Smooth muscle cell (in vitro differentiated cells): ENCODE results near the gene PKM. TPM values are rescaled to one million over a fixed set of nuclear protein-coding genes. Genes with fewer than 3 reads are reported as not detected.

Source experiments
- DNase-seq: peaks from one replicate; lab custom pipeline; 2025; ENCODE audit not compliant: unreplicated experiment; lab: John Stamatoyannopoulos, UW
- H2AFZ ChIP-seq: fragments of 200-600 bp; sonication (generic); 2 replicates; pipeline ENCODE4 v1.6.0; 2016; ENCODE audit warnings: antibody characterized with exemption, low read depth, mild to moderate bottlenecking
- H3F3A ChIP-seq: fragments of 200-600 bp; sonication (generic); 2 replicates; pipeline ENCODE4 v1.6.0; 2017; ENCODE audit warnings: antibody characterized with exemption, low read depth
- H3K27ac ChIP-seq: fragments of 200-600 bp; sonication (generic); 2 replicates; pipeline ENCODE4 v1.5.1; 2016; ENCODE audit warnings: low read depth, mild to moderate bottlenecking
- H3K27me3 ChIP-seq: fragments of 200-600 bp; sonication (generic); 2 replicates; pipeline ENCODE4 v1.6.1; 2016; ENCODE audit warnings: low read depth, mild to moderate bottlenecking
- H3K36me3 ChIP-seq: fragments of 200-600 bp; sonication (generic); 2 replicates; pipeline ENCODE4 v1.5.1; 2016; ENCODE audit warnings: low read depth
- H3K4me1 ChIP-seq: fragments of 200-600 bp; sonication (generic); 2 replicates; pipeline ENCODE4 v1.5.1; 2016; ENCODE audit warnings: low read depth
- H3K4me2 ChIP-seq: fragments of 200-600 bp; sonication (generic); 2 replicates; pipeline ENCODE4 v1.6.0; 2016; ENCODE audit warnings: mild to moderate bottlenecking
- H3K4me3 ChIP-seq: fragments of 200-600 bp; sonication (generic); 2 replicates; pipeline ENCODE4 v1.5.1; 2016; ENCODE audit warnings: mild to moderate bottlenecking
- H3K79me2 ChIP-seq: fragments of 200-600 bp; sonication (generic); 2 replicates; pipeline ENCODE4 v1.6.0; 2016; ENCODE audit warnings: low read depth, mild to moderate bottlenecking
- H3K9ac ChIP-seq: fragments of 200-600 bp; sonication (generic); 2 replicates; pipeline ENCODE4 v1.6.0; 2016; ENCODE audit warnings: low read depth
- H3K9me3 ChIP-seq: fragments of 200-600 bp; sonication (generic); replicated peaks from 2 replicates; pipeline ENCODE4 v1.5.1; 2016; ENCODE audit warnings: low read depth
- H4K20me1 ChIP-seq: fragments of 200-600 bp; sonication (generic); 2 replicates; pipeline ENCODE4 v1.6.0; 2016; ENCODE audit warnings: low read depth
- CTCF ChIP-seq: fragments of 200-600 bp; sonication (generic); IDR thresholded peaks from 2 replicates; pipeline ENCODE4 v1.5.1; 2017; ENCODE audit warnings: borderline replicate concordance, mild to moderate bottlenecking, antibody characterized with exemption; ENCODE audit not compliant: insufficient read depth, poor library complexity, severe bottlenecking
- WGBS: methylation state at CpG from one replicate; pipeline ENCODE4 v1.1.7; 2016; ENCODE audit warnings: low lambda C conversion rate; 5-methylcytosine and 5-hydroxymethylcytosine counted together
- polyA plus RNA-seq: library from polyadenylated mRNA; unstranded; fragments of >200 nt; fragmentation: Nextera tagmentation; extraction: Ambion mirVana; gene quantifications from 2 replicates; pipeline ENCODE4 v1.2.1, GENCODE V29; 2016
- total RNA-seq: library from RNA; depleted of rRNA; stranded (reverse); fragments of >200 nt; gene quantifications from 2 replicates; pipeline ENCODE4 v1.2.3, GENCODE V29; 2014

The PKM gene
- total and polyA plus RNA-seq, 2 experiments from 2014 or later = 1,125 to 1,598 TPM

- Histone ChIP-seq H2AFZ (no peak overlapping the region), H3K27me3 (no peaks in the 10 kb centered on the region), H3K4me1 (no peaks in the 10 kb centered on the region), H3K27ac (no peak overlapping the region), H3K79me2 (no peaks in the 10 kb centered on the region), H3K9ac (no peak overlapping the region), H3K9me3 (no peaks in the 10 kb centered on the region), H3K4me2 (no peak overlapping the region), H3K36me3 (peaks cover 37% of the 10 kb centered on the region), H4K20me1 (no peaks in the 10 kb centered on the region), H3K4me3 (no peak overlapping the region), H3F3A (no peaks in the 10 kb centered on the region)
- no peak for DNase-seq
- TF ChIP-seq CTCF = no peak
- 94% methylated on average over 3 of the region's 3 CpGs for WGBS
Measured at GRCh38 chr15:72249142-72249810, 18.3 kb upstream of the PKM start.

GRCh38 chr15:72248514-72248913 lies 17.5 kb upstream of the PKM start:
- no peak overlapping the region for H2AFZ ChIP-seq
- no peak for DNase-seq
- H3K36me3 ChIP-seq = peaks cover 29% of the 10 kb centered on the region
- no peak overlapping the region for H3K9ac ChIP-seq
- no peak overlapping the region for H3K27ac ChIP-seq
- no peaks in the 10 kb centered on the region for H4K20me1 ChIP-seq
- H3K4me3 ChIP-seq = no peak overlapping the region
- no peaks in the 10 kb centered on the region for H3K27me3 ChIP-seq
- H3K79me2 ChIP-seq = no peaks in the 10 kb centered on the region
- peaks cover 2% of the 10 kb centered on the region for H3K4me1 ChIP-seq
- 100% methylated on average over 1 of the region's 1 CpG for WGBS
- H3K4me2 ChIP-seq = no peak overlapping the region
- TF ChIP-seq CTCF = no peak
- H3K9me3 ChIP-seq = no peaks in the 10 kb centered on the region
- H3F3A ChIP-seq = no peaks in the 10 kb centered on the region

- Histone ChIP-seq H3K36me3 (no peaks in the 10 kb centered on the region), H4K20me1 (no peaks in the 10 kb centered on the region), H3K79me2 (no peaks in the 10 kb centered on the region), H3K4me3 (no peak overlapping the region), H3K4me1 (peaks cover 17% of the 10 kb centered on the region), H3K27ac (no peak overlapping the region), H3F3A (no peaks in the 10 kb centered on the region), H3K4me2 (no peak overlapping the region), H3K27me3 (no peaks in the 10 kb centered on the region), H2AFZ (no peak overlapping the region), H3K9ac (no peak overlapping the region), H3K9me3 (no peaks in the 10 kb centered on the region)
- TF ChIP-seq CTCF = no peak
- DNase-seq = no peak
- WGBS = 40% methylated on average over 2 of the region's 2 CpGs
Measured at GRCh38 chr15:72242775-72243370, 11.9 kb upstream of the PKM start.

- Histone ChIP-seq H4K20me1 (no peaks in the 10 kb centered on the region), H3F3A (peaks cover 8% of the 10 kb centered on the region), H3K27ac (no peak overlapping the region), H3K4me1 (peaks cover 20% of the 10 kb centered on the region), H3K36me3 (no peaks in the 10 kb centered on the region), H3K4me3 (no peak overlapping the region), H3K9me3 (no peaks in the 10 kb centered on the region), H3K4me2 (no peak overlapping the region), H3K9ac (no peak overlapping the region), H2AFZ (no peak overlapping the region), H3K79me2 (peaks cover 5% of the 10 kb centered on the region), H3K27me3 (no peaks in the 10 kb centered on the region)
- no peak for TF ChIP-seq CTCF
- DNase-seq = no peak
Measured at GRCh38 chr15:72239652-72240051, 8.7 kb upstream of the PKM start.
